HEK293 (cell line): ENCODE measurements around the gene MAP1B.

Source experiments
- GLI4 ChIP-seq: fragments of 450-650 bp; formaldehyde crosslinking; IDR thresholded peaks from 2 replicates; pipeline ENCODE4 v1.5.1; 2016; ENCODE audit warnings: missing biosample characterization, missing genetic modification characterization
- PATZ1 ChIP-seq: fragments of 450-650 bp; formaldehyde crosslinking; IDR thresholded peaks from 2 replicates; pipeline ENCODE4 v1.5.1; 2016; ENCODE audit warnings: missing biosample characterization, missing genetic modification characterization
- PRDM2 ChIP-seq: fragments of 450-650 bp; formaldehyde crosslinking; IDR thresholded peaks from 2 replicates; pipeline ENCODE4 v1.5.1; 2016; ENCODE audit warnings: missing biosample characterization, missing genetic modification characterization, borderline replicate concordance
- REST ChIP-seq: fragments of 450-650 bp; formaldehyde crosslinking; IDR thresholded peaks from 2 replicates; pipeline ENCODE4 v1.5.1; 2016; ENCODE audit warnings: missing biosample characterization, missing genetic modification characterization
- SCRT1 ChIP-seq: fragments of 450-650 bp; formaldehyde crosslinking; IDR thresholded peaks from 2 replicates; pipeline ENCODE4 v1.5.1; 2016; ENCODE audit warnings: missing biosample characterization, missing genetic modification characterization, borderline replicate concordance
- ZBTB44 ChIP-seq: fragments of 450-650 bp; IDR thresholded peaks from 2 replicates; pipeline ENCODE4 v1.5.1; 2018; ENCODE audit warnings: missing biosample characterization, mild to moderate bottlenecking, missing genetic modification characterization
- ZBTB49 ChIP-seq: fragments of 450-650 bp; formaldehyde crosslinking; IDR thresholded peaks from 2 replicates; pipeline ENCODE4 v1.5.1; 2016; ENCODE audit warnings: missing biosample characterization, missing genetic modification characterization, low read depth
- ZBTB6 ChIP-seq: fragments of 450-650 bp; formaldehyde crosslinking; IDR thresholded peaks from 2 replicates; pipeline ENCODE4 v1.5.1; 2017; ENCODE audit warnings: missing biosample characterization, missing genetic modification characterization
- ZFP37 ChIP-seq: fragments of 450-650 bp; formaldehyde crosslinking; IDR thresholded peaks from 2 replicates; pipeline ENCODE4 v1.5.1; 2016; ENCODE audit warnings: missing biosample characterization, missing genetic modification characterization
- ZNF19 ChIP-seq: fragments of 450-650 bp; formaldehyde crosslinking; IDR thresholded peaks from 2 replicates; pipeline ENCODE4; 2016; ENCODE audit warnings: missing biosample characterization, missing genetic modification characterization, low read depth
- ZNF223 ChIP-seq: fragments of 450-650 bp; formaldehyde crosslinking; IDR thresholded peaks from 2 replicates; pipeline ENCODE4 v1.5.1; 2016; ENCODE audit warnings: missing biosample characterization, missing genetic modification characterization
- ZNF654 ChIP-seq: fragments of 450-650 bp; formaldehyde crosslinking; IDR thresholded peaks from 2 replicates; pipeline ENCODE4 v1.5.1; 2016; ENCODE audit warnings: low read depth, missing biosample characterization, missing genetic modification characterization

- no peak for TF ChIP-seq GLI4 (tag by site-specific recombination)
- TF ChIP-seq PATZ1 (tag by site-specific recombination) = no peak
- TF ChIP-seq ZNF654 (tag by site-specific recombination) = no peak
- no peak for TF ChIP-seq ZNF19 (tag by site-specific recombination)
- TF ChIP-seq SCRT1 (tag by site-specific recombination) = no peak
- no peak for TF ChIP-seq ZBTB44 (tag by site-specific recombination)
- TF ChIP-seq ZBTB6 (tag by site-specific recombination) = no peak
- TF ChIP-seq ZNF223 (tag by site-specific recombination) = no peak
- TF ChIP-seq REST = no peak
- no peak for TF ChIP-seq ZFP37 (tag by site-specific recombination)
- TF ChIP-seq ZBTB49 (tag by site-specific recombination) = no peak
- TF ChIP-seq PRDM2 = no peak
These were observed 49.5 kb upstream of the MAP1B start for GRCh38 chr5:72057816-72058215.
